HepG2 (cell line): ENCODE measurements around the gene ERCC4. TPM values are rescaled to one million over a fixed set of nuclear protein-coding genes. Genes with fewer than 3 reads are reported as not detected.

Experiments
- ATF1 ChIP-seq: IDR thresholded peaks from 2 replicates; pipeline ENCODE4 v1.6.1; 2016; ENCODE audit warnings: mild to moderate bottlenecking, control low read depth
- DPF2 ChIP-seq: sonication (generic); formaldehyde crosslinking; IDR thresholded peaks from 2 replicates; pipeline ENCODE4 v1.4.0; 2020; ENCODE audit warnings: mild to moderate bottlenecking, low read depth, missing genetic modification reagents, borderline replicate concordance
- ELF4 ChIP-seq: sonication (generic); formaldehyde crosslinking; IDR thresholded peaks from 2 replicates; pipeline ENCODE4 v1.5.0; 2020; ENCODE audit warnings: missing genetic modification reagents, mild to moderate bottlenecking, moderate library complexity, borderline replicate concordance
- ERF ChIP-seq: IDR thresholded peaks from 2 replicates; pipeline ENCODE4 v1.6.1; 2018; ENCODE audit warnings: missing biosample characterization, missing genetic modification reagents
- HNF4G ChIP-seq, 2 experiments: sonication (generic) in 1 of 2; formaldehyde crosslinking in 1 of 2; IDR thresholded peaks; 2 replicates each; pipeline versions ENCODE4 v1.4.0 to v1.6.1; 2011 to 2020; ENCODE audit warnings: borderline replicate concordance in 2 of 2, low read depth in 2 of 2, mild to moderate bottlenecking in 2 of 2, low read length in 1 of 2, missing genetic modification reagents in 1 of 2, moderate library complexity in 1 of 2
- IRF2 ChIP-seq: IDR thresholded peaks from 2 replicates; pipeline ENCODE4 v1.6.1; 2018; ENCODE audit warnings: missing genetic modification reagents, missing compliant biosample characterization
- MBD4 ChIP-seq: IDR thresholded peaks from 2 replicates; pipeline ENCODE4 v1.6.1; 2012; ENCODE audit warnings: low read length, inconsistent platforms, borderline replicate concordance
- NCOA1 ChIP-seq: sonication (generic); formaldehyde crosslinking; IDR thresholded peaks from 2 replicates; pipeline ENCODE4 v1.9.0; 2021; ENCODE audit warnings: missing genetic modification reagents
- NFE2 ChIP-seq: sonication (generic); formaldehyde crosslinking; IDR thresholded peaks from 2 replicates; pipeline ENCODE4 v1.4.0; 2020; ENCODE audit warnings: missing genetic modification reagents
- NR2F1 ChIP-seq, 2 experiments: fragments of 450-650 bp in 1 of 2; formaldehyde crosslinking in 1 of 2; IDR thresholded peaks; 2 replicates each; pipeline versions ENCODE4 v1.5.0 to v1.6.1; 2016 to 2020; ENCODE audit warnings: mild to moderate bottlenecking in 1 of 2, missing compliant biosample characterization in 1 of 2, missing genetic modification reagents in 1 of 2, moderate library complexity in 1 of 2
- POLR2AphosphoS5 ChIP-seq: IDR thresholded peaks from 2 replicates; pipeline ENCODE4 v1.6.1; 2012; ENCODE audit warnings: low read depth, low read length
- SAP130 ChIP-seq: IDR thresholded peaks from 2 replicates; pipeline ENCODE4 v1.6.1; 2016; ENCODE audit warnings: low read depth
- SIX1 ChIP-seq: sonication (generic); formaldehyde crosslinking; IDR thresholded peaks from 2 replicates; pipeline ENCODE4 v1.4.0; 2020; ENCODE audit warnings: missing genetic modification reagents, borderline replicate concordance
- SIX4 ChIP-seq: sonication (generic); formaldehyde crosslinking; IDR thresholded peaks from 2 replicates; pipeline ENCODE4 v1.4.0; 2020; ENCODE audit warnings: missing genetic modification reagents
- SRY ChIP-seq: sonication (generic); formaldehyde crosslinking; IDR thresholded peaks from 2 replicates; pipeline ENCODE4 v1.8.0; 2022; ENCODE audit warnings: mild to moderate bottlenecking, missing genetic modification reagents
- THRA ChIP-seq: sonication (generic); formaldehyde crosslinking; IDR thresholded peaks from 2 replicates; pipeline ENCODE4 v1.4.0; 2020; ENCODE audit warnings: missing genetic modification reagents, borderline replicate concordance
- ZBTB14 ChIP-seq: sonication (generic); formaldehyde crosslinking; IDR thresholded peaks from 2 replicates; pipeline ENCODE4 v1.4.0; 2020; ENCODE audit warnings: missing genetic modification reagents
- ZMYM3 ChIP-seq: sonication (generic); formaldehyde crosslinking; IDR thresholded peaks from 2 replicates; pipeline ENCODE4 v1.5.1; 2020; ENCODE audit warnings: mild to moderate bottlenecking, missing genetic modification reagents
- ZNF362 ChIP-seq: sonication (generic); formaldehyde crosslinking; IDR thresholded peaks from 2 replicates; pipeline ENCODE4 v1.4.0; 2020; ENCODE audit warnings: missing genetic modification reagents, mild to moderate bottlenecking, borderline replicate concordance
- polyA plus RNA-seq, 8 experiments: library from polyadenylated mRNA; depleted of rRNA in 3 of 8; stranded (reverse) in 7 of 8; unstranded in 1 of 8; fragments of >200 nt; fragmentation: Illumina TruSeq in 4 of 8; extraction: Trizol in 4 of 8; gene quantifications; 2 replicates each; pipeline versions ENCODE4 v1.2.1 to v1.2.3, GENCODE V29; 2011 to 2016; ENCODE audit warnings: low read depth in 4 of 8, missing spikeins in 1 of 8, mixed read lengths in 1 of 8; ENCODE audit not compliant: insufficient read depth in 1 of 8
- total RNA-seq, 5 experiments: library from RNA; depleted of rRNA; stranded (reverse); fragments of >200 nt; fragmentation: Illumina TruSeq; extraction: Trizol; gene quantifications; 2 replicates each; pipeline ENCODE4 v1.2.3, GENCODE V29; 2016; ENCODE audit warnings: low read depth in 1 of 5
- TF ChIP-seq, protein P1 (sequence below): sonication (generic); formaldehyde crosslinking; conservative IDR thresholded peaks from 2 replicates; pipeline ENCODE4 v1.8.0; 2022; ENCODE audit warnings: missing genetic modification reagents
- TF ChIP-seq, protein P2 (sequence below): sonication (generic); formaldehyde crosslinking; IDR thresholded peaks from 2 replicates; pipeline ENCODE4 v1.5.0; 2020; ENCODE audit warnings: missing genetic modification reagents
- TF ChIP-seq, protein P3 (sequence below): IDR thresholded peaks from 2 replicates; pipeline ENCODE4 v1.6.1; 2016

ERCC4 gene
- total and polyA plus RNA-seq, 2 of the 13 experiments (the other 11 are each of a cell fraction or from before 2014, with no cell fraction given): 5.4 to 15.2 TPM

DNA sequence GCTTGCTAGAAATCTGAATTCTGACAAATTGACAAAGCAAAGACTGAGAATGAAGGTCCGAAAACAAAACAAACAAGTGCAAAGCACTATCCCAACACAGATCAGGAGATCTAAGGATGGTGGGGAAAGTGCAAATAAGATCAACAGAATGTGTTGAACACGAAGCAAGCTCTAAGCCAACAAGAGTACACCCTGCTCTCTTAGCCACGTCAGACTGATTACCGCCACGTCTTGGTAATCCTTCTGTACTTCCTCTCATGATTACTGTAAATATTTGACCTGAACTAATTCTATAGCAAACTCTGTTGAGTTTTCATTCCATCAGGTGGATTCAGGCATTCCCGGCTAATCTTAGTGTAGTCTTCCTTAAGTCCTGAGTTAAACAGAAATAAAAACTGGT, 34.3 kb upstream of the ERCC4 start (continued):
- TF ChIP-seq, protein P1, sequence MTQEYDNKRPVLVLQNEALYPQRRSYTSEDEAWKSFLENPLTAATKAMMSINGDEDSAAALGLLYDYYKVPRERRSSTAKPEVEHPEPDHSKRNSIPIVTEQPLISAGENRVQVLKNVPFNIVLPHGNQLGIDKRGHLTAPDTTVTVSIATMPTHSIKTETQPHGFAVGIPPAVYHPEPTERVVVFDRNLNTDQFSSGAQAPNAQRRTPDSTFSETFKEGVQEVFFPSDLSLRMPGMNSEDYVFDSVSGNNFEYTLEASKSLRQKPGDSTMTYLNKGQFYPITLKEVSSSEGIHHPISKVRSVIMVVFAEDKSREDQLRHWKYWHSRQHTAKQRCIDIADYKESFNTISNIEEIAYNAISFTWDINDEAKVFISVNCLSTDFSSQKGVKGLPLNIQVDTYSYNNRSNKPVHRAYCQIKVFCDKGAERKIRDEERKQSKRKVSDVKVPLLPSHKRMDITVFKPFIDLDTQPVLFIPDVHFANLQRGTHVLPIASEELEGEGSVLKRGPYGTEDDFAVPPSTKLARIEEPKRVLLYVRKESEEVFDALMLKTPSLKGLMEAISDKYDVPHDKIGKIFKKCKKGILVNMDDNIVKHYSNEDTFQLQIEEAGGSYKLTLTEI: no peak
- TF ChIP-seq SRY (CRISPR knock-in tag) (no peak), ERF (CRISPR knock-in tag) (peak; percentile 68; the same call in 1 of the 2 replicates), HNF4G (IDR thresholded peaks at IDR 0.05; ENCODE audit: borderline replicate concordance, low read depth, low read length) (peak; percentile 31; the same call in 1 of the 2 replicates), HNF4G (CRISPR knock-in tag; IDR thresholded peaks at IDR 0.05; ENCODE audit: borderline replicate concordance, low read depth) (peak; percentile 74; the same call in 1 of the 2 replicates), SIX4 (CRISPR knock-in tag) (peak; percentile 65), SIX1 (CRISPR knock-in tag) (peak; percentile 87), ZNF362 (CRISPR knock-in tag) (peak; percentile 29; the same call in 1 of the 2 replicates), THRA (no peak; the same call in 1 of the 2 replicates), MBD4 (peak; percentile 74; the same call in 1 of the 2 replicates), NCOA1 (CRISPR knock-in tag) (0 out of 2 replicates have a peak, but pooled peaks have one; percentile 53), ZBTB14 (no peak), ELF4 (CRISPR knock-in tag) (peak; percentile 31; the same call in 1 of the 2 replicates), NFE2 (CRISPR knock-in tag) (no peak), DPF2 (CRISPR knock-in tag) (peak; percentile 94), NR2F1 (CRISPR knock-in tag; IDR thresholded peaks at IDR 0.05) (0 out of 4 replicates have a peak, but pooled peaks of 1 of the 2 experiments have one; percentile 17), SAP130 (CRISPR knock-in tag) (peak; percentile 87), ATF1 (CRISPR knock-in tag) (peak; percentile 81), ZMYM3 (CRISPR knock-in tag) (peak; percentile 45; the same call in 1 of the 2 replicates), POLR2AphosphoS5 (no peak), IRF2 (CRISPR knock-in tag) (peak; percentile 91)
- TF ChIP-seq, protein P2, sequence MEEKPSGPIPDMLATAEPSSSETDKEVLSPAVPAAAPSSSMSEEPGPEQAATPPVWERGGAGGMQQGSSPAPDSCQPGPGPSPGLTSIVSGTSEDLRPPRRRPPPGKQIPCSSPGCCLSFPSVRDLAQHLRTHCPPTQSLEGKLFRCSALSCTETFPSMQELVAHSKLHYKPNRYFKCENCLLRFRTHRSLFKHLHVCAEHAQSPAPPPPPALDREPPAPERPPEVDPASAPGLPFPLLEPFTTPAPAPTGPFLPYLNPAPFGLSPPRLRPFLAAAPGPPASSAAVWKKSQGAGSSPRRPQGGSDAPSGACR (CRISPR knock-in tag): 0 out of 2 replicates have a peak, but pooled peaks have one; percentile 39
- TF ChIP-seq, protein P3, sequence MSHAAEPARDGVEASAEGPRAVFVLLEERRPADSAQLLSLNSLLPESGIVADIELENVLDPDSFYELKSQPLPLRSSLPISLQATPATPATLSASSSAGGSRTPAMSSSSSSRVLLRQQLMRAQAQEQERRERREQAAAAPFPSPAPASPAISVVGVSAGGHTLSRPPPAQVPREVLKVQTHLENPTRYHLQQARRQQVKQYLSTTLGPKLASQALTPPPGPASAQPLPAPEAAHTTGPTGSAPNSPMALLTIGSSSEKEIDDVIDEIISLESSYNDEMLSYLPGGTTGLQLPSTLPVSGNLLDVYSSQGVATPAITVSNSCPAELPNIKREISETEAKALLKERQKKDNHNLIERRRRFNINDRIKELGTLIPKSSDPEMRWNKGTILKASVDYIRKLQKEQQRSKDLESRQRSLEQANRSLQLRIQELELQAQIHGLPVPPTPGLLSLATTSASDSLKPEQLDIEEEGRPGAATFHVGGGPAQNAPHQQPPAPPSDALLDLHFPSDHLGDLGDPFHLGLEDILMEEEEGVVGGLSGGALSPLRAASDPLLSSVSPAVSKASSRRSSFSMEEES (CRISPR knock-in tag): peak; percentile 86
